ENCODE data around the gene LMCD1.

LMCD1 gene

DNA sequence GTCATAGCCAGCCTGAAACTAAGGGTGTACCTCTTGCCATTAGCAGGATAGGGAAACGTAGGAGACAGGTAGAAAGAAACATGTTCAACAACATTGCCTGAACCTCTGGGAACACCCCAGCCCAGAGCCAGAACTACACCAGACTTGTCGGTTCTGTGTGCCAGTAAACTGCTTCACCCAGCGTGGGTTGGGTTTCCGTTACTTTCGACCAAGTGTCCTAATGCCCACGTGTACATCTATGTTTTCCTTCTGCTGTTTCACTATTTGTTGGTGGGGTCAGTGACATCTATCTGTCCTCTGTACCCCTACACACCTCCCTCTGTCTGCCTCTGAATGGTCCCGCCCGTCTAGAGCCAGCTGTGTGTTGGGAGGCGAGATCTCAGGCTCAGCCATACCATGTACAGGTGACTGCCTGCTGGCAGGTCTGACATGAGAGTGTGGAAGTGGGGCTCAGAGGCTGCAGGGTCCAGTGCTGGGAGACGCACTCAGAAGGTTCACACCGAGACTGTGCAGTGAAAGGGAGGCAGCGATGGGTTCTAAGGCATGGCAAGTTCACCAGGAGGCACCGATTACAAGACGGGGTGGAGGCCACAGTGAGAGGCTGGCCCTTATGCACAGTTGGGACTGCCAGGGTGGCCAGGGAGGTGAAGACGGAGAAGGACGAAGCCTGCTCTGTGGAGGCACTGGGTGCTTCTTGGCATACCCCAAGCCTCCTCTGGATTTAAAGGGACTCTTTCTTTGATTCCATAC is 106.6 kb downstream of the LMCD1 start:
- in situ Hi-C loops (cut with HindIII; ENCODE audit: low sequenced_read_pairs) = no loop called here

DNA sequence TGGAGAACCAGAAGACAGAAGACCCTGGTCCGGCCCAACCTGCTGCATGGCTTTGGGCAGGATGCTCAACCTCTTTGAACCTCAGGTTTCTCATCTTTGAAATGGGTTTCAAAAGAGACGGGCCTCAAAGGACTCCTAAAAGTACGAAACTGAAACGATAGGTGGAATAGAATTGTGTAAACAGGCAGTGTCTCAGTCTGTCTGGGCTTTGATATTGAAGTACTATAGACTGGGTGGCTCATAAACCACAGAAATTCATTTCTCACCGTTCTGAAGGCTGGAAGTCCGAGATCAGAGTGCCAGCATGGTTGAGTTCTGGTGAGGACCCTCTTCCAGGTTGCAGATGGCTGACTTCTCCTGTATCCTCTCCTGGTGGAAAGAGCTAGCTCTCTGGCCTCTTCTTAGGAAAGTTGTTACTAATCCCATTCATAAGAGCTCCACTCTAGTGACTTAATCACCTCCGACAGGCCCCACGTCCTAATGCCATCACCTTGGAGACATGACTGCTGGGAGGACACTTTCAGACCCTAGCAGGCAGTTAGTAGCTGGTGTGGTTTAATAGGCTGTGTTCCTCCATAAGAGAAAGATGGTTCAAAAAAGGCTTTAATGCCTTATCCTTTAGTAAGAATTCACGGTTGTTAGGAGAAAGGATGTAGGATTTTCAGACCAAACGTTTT is 107.3 kb downstream of the LMCD1 start:
- in situ Hi-C loops (cut with HindIII; ENCODE audit: low sequenced_read_pairs) = no loop called here

DNA sequence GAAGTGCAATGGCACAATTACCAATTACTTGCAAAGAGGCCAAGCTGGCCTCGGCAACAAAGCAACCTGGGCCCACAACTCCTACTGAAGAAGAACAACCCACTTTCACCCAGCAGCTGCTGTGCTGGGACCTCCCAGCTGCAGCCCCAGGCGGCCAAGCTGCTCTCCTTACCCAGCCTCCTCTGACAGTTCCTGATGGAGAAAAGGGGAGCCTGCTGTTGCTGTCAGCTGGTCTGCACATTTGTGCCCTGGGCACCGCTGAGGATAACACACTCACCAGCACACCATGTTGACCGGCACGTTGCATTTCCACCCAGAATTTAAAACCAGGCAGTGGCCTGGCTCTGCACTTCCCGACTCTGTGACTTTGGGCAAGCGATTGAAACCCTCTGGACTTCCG is 109.3 kb downstream of the LMCD1 start:
- in situ Hi-C loops (cut with HindIII; ENCODE audit: low sequenced_read_pairs) = no loop called here

DNA sequence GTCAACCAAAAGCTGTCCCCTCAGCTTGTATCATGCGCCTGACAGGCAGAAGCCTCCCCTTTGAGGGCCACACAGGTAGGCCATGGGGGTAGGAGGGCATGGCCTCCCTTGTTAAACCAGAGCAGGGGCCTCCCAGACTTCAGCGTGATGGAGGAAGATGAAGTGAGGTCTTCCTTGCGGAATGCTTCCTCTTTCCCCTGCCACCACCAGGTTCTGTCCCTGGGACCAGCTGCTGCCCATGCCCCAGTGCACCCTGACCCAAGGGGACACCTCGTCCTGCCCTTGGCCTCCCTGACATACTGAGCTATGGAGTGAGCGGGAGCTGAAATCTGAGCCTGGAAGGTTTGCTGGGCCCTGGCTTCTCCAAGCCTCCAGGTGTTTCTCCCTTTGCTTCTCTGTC is 116.3 kb downstream of the LMCD1 start:
- in situ Hi-C loops (cut with HindIII; ENCODE audit: low sequenced_read_pairs) = no loop called here

DNA sequence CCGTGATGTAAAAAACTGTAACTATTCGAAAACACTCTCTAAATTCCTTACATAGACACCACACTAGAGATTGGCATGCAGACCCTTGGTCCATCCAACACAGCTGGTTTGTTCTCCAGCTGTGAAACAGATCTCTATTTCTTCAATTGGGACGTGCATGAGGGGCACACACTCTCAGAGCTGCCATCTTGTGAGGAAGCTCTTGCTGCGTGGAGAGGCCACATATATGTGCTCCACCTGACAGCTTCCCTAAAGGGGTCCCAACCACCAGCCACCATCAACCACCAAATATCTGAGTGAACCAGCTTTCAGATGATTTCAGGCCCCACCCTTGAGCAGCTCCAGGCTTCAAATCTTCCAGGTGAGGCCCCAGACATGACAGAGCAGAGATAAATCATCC is 117.3 kb downstream of the LMCD1 start:
- in situ Hi-C loops (cut with HindIII; ENCODE audit: low sequenced_read_pairs) = no loop called here

DNA sequence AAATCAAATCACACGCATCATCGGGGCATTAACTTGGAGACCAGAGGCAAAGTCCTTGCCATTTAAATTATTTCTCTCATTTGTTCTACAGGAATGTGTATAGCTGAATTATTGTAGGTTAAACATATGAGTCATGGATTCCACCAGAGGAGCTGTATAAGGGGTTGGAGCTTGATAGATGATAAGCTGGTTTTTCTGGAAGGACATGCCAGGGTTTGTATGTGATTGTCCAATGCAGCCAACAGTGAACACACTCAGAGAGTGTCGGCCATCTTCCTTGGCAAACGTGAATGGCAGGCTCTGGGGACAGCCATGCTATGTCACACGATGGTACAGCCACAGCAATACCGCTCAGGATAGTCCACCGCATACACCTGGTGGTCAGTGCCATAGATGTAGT is 117.9 kb downstream of the LMCD1 start:
- in situ Hi-C loops (cut with HindIII; ENCODE audit: low sequenced_read_pairs) = no loop called here

DNA sequence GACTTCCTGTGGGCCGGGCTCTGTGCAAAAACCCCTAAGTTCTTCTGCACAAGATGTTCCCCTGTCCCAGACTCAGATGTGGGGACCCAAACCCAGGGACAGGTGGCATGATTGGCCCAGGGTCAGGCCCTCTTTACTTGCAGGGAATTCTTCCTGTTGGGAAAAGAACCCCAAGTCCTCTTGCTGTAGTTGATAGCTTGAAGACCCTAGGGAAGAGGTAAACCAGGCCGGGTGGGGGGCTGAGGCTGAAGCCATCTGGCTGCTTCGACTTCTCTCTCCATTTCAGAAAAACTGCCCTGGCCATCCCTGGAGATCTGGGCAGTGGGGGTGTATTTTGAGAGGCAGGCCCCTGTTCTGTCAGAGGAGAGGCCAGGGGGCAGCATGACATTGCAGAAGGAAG is 119.5 kb downstream of the LMCD1 start:
- in situ Hi-C loops (cut with HindIII; ENCODE audit: low sequenced_read_pairs) = no loop called here

DNA sequence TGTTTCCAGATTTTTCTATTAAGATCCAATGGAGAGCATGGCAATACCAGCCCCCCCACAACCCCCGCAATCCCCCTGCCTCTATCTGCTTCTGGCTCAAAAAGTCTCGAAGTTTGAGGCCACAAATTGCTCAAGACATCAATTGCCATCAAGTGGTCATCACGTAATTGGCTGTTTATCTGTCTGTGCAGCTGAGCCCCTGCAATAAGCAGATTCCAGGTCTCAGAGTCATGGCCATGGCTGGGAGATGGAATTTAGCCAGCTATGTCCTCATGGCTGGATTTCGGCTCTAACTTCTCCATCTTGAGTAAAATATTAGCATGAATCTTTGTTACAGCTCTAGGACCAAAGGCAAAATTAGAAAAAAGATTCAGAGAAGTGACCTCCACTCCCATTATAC is 120.2 kb downstream of the LMCD1 start:
- in situ Hi-C loops (cut with HindIII; ENCODE audit: low sequenced_read_pairs) = no loop called here

DNA sequence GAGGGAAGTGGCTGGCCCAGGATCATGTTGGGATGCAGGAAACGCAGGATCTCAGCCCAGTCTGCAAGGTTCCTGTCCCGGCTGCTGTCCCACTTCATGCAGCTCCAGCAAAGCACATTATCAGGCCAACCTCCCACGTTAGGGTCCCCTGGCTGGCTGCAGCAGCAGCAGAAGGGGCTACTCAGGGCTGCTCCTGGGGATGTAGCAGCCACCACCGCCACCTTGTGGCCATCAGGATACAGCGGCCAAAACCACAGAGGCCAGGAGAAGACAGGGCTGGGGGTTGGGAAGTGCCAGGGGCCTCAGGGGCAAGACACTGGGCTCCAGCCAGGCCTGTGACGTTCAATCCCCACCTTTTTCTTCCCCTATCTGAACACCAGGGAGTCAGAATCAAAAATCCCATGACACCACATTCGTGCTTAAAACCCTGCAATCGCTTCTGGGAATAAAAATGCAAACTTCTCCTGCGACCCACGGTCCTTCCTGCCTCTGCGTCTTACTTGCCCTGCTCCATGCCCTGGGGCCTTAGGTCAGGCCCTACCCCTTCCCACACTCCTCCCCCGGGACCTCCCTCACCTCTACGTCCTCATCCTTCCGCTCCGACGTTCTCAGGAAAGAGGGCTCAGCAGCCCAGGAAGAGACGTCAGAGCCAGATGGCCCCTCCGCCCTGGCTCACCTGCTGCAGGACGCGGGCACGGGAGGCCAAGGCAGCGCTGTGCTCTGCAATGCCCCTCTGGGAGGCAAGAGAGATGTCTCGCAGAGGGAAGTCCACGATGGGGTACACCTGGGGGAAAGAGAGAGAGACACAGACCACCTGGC is 121.5 kb downstream of the LMCD1 start:
- in situ Hi-C loops (cut with HindIII; ENCODE audit: low sequenced_read_pairs) = no loop called here

DNA sequence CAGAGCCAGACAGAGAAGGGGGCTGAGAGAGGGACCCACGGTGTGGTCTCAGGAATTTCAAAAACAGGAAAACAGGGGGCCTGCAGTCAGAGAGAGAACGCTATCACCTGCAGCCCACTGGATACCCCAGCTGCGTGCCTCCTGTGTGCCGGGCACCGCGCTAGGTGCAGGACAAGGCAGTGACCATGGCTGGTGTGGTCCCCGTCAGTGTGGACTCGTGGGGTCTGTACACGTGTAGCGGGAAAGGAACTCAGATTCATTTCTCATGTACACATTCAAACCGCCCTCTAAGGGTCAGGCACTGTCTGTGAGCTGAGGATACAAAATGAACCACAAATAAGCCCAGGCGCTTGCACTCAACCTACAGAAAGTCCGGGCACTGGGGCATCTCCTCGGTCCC is 122.1 kb downstream of the LMCD1 start:
- in situ Hi-C loops (cut with HindIII; ENCODE audit: low sequenced_read_pairs) = no loop called here
